Activated T-helper 9 cell treated with anti-CD3 and anti-CD28 coated beads, Interleukin-2, amount 50 U/mL, for 16 hours (primary cell): Measurements from ENCODE around the gene PBX3.
"Not testable (repeated sequence)": the region's sequence is repeated elsewhere in the genome, so short reads cannot be mapped to it uniquely, and the experiment has no call there.

Experiments
- DNase-seq: peaks from one replicate; pipeline ENCODE4 v3.0.0-alpha.2; 2020; ENCODE audit warnings: low read depth

The PBX3 gene

GRCh38 chr9:125749287-125749935, 2.2 kb downstream of the PBX3 start:
- no peak for DNase-seq

DNA sequence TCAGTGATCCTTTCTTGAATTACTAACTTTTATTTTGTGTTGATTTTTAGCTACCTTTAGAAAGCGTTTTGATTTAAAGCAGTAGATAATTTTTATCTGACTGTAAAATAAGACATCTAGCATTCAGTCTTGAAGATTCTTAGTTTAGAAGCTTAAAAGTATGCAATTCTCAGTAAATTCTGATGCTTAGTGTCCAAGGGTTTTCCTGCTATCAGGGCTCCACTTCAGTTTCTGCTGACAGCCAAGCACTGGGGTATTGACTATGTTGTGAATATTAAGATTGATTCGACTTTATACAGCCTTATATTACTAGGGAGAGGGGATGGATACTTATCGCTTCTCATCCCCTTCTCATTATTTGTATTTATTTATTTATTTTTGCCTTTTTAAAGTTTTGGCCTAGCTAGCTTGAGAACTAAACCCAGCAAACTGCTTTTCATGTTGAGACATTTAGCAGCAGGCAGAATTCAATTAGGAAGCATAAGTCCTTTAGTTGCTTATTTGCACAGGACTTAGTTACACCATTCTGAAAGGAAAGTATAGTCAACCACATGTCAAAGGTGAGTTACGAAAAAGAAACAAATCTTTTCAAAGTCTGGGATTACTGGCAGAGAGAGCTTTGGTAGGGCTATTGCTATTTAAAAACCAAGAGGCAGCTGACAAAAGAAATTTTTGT, 2.9 kb downstream of the PBX3 start:
- DNase-seq: no peak

DNA sequence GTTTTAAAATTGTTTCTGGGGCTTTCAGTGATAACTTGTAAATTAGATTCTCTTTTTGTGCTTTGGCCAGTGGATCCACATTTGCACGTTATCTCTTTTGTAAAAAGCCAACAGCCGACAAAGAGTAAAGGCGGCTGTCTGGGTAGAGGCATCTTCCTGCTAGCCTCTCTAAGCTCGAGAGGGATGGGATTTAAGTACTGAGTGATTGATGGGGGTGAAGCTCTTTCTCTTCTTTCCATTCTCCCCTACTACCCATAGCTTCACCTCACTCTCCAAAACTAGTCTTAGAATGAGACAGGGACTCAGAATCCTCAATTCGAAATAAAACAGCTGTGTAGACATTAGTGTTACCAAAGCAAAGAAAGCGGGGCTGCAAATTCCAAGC, 3.4 kb downstream of the PBX3 start:
- no peak for DNase-seq

DNA sequence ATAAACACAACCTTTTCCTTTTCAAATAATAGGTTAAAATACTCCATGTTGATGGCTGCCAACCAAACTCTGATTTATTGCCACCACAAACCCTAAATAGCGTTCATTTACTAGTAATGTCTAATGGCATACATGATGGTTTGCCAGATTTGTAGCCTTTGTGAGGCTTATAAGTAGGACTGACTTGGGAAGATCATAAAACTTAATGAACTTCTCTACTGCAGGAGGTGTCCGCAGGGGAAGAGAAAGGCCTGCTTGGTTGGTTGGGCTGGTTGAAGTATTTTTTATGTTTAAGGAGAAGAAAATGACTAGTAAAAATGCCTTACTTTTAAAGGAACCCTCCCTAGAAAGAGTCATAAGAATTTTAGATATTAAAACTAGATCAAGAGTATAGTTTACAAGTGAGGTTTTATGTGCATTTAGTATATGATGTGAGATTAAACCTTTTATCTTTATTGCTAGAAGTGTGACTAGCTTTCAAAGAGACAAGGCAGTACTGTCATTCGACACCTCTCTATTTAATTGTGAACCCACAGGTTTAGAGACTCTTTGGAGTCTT, 5.0 kb downstream of the PBX3 start:
- DNase-seq: no peak

DNA sequence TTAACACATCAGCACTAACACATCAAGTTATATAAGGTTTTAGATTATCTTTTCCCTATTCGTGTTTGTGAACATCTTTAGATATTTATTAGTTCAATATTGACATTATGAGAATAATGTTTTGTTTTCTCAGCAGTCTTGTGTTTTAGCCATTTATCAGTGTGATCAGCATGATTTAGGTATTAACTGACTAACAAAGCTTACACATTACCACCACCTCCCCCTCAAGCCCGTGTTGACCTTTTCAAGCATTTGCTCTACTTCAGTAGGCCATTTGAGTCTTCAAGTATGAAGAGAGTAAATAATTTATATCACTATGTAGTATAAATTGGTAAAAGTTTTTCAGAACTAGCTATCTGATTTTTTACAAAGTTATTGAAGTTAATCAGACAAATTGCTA, 6.9 kb downstream of the PBX3 start:
- DNase-seq: no peak

- DNase-seq: no peak
Observed at GRCh38 chr9:125755340-125755739, 8.2 kb downstream of the PBX3 start.

DNA sequence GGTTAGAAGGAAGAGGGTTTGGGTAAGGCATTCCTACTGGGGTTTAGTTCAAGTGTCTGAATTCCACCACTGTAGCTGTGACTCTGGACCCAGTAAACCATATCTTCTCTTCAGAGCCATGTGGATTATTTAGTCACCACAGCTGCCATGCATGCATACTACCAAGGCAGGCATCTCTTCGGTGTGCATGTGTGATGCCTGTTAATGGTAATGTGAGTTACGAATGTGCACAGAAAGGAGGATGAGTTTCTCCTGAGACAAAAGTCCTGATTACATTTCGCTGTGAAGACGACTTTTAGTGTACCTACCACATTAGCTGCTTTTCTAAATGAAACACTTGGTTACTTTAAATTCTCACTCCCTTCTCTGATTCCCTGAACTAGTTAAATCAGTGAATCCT, 9.3 kb downstream of the PBX3 start:
- DNase-seq: no peak

GRCh38 chr9:125757834-125758233, 10.7 kb downstream of the PBX3 start:
- no peak for DNase-seq

DNA sequence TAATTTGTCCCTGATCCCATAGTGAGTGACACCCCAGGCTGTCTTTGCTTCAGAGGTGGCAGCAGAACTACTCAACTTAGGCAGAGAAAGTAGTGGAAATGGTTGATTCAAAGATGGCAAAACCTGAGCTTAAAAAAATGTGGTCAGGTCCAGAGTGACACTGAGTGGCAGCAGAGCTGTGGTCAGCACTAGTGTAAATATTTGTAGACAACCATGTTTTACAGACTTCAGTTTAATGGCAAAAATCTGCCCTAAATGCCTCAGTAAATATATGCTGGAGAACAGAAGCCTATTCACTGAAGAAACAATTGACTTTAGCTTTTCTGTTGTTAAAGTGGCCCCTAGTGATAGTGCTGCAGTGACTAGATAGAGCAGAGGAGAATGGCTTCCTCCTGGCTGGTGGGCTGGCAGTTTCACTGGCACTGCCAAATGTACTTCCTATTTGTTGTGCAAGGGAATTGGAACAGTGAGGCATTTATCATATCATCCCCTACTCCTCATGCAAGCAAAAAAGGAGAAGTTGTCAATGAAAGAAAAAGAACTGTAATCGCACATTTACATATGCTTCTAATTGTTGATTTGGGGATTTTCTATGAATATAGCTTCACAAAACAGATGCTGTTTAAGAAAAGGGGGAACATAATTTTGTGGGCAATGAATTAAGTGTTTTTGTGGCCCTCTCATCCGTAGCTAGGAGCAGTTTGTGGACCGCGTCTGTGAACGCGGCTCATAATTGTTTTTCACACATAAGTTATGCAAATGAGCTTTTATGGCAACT, 12.0 kb downstream of the PBX3 start:
- no peak for DNase-seq

- DNase-seq: no peak
Observed at GRCh38 chr9:125759764-125760129, 12.6 kb downstream of the PBX3 start.

DNA sequence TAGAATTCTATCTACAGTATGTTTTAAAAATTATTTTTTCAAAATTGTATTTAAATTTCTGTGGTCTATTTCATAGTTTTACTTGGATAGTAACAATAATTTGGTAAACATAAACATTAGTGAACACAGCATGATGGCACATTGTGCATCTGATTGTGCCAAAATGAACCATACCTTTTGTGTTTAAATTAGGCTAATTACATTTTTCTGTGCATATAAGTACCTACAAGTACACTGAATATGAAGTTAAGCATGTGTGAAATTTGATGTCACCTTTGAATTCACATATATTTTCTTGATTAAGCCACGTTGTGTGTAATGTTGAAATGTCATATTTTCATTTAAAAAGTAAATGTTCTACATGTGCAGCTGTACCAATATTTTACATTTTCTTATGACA, 13.4 kb downstream of the PBX3 start:
- DNase-seq: no peak

- no peak for DNase-seq
Observed at GRCh38 chr9:125761676-125762450, 14.7 kb downstream of the PBX3 start.

DNA sequence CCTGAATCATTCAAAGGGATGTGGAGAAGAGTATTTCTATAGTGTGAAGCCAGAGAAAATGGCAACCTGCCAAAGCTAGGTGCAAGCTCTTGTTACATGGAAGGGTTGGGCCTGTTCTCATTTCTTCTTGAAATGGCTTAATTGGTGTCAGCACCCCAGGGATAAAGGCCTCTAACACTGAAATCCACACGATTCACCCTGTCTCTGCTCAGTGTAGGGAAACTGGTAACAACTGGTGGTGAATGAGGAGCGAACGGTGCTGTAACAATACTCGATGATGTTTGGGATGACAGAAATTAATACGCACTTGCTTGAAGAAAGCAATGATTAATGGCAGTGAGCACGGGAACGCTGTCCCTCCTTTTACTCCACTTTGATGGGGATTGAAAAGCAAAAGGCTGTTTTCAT, 16.2 kb downstream of the PBX3 start:
- DNase-seq: no peak

DNA sequence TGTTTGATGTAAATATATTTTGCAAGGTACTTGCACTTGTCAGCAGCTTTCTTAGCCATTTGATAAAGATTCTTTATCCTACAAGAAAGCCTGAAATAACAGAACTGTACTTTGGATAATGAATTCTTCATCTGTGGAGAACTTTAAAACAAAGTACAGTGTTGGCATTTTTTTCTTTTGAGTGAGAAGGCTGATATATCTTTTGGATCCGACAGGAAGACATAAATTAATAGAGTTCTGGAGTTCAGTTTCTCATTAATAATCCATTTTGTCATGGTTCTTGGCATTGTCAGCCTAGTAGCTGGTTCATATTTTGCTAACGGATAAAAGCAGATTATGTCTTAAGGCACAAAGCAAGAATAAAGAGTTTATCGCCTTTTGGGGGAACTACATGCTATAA, 17.0 kb downstream of the PBX3 start:
- no peak for DNase-seq

DNA sequence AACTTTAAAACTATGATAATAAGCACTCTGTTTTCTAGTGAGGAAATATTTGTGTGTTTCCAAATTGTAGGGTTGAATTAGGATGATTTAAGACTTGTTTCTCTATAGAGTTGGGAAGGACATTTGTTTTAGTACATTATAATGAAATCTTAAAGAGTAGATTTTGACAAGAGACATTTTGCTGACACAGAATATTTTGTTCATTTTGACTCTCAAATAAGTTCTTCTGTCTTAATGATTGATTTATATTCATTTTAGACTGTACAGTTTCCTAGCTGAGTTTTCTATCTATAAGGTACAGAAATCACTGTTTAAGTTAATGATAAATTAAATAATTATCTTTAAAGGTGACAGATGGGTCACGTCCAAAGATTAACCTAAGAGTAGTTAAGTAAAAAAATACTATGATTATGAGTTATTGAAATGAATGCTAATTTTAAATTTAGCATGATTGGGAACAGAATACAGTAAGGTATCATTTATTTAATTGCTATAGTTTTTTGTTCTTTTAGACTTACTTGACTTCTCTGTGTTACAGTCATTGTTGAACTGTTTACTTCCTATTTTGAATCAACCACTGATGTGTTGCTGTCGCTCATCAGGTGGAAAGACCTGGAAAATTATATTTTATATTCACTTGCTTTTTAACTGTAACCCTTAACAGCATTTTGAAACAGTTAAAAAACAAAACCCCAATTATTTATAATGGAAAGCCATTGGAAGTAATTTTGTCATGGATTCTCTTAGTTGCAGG, 19.5 kb downstream of the PBX3 start:
- no peak for DNase-seq

- DNase-seq: no peak
Observed at GRCh38 chr9:125767349-125767748, 20.2 kb downstream of the PBX3 start.

GRCh38 chr9:125768803-125769202, 21.6 kb downstream of the PBX3 start:
- no peak for DNase-seq

DNA sequence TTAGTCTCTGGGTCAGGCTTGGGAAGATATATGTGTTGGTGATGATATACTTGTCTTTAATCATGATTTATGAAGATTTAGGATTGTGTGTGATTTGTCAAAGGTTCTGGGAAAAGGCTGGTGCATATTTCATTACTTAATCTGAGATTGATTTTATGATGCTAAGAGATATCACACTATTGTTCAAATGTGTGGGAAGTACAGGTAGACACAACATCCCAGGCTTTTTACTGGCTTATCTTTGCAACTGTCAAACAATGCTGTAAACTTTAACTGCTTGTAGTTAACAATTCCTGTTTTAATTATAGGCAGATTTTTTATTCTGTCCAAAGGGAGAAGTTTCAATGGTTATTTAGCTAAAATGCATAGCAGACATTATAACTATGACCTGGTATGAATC, 23.9 kb downstream of the PBX3 start:
- no peak for DNase-seq

DNA sequence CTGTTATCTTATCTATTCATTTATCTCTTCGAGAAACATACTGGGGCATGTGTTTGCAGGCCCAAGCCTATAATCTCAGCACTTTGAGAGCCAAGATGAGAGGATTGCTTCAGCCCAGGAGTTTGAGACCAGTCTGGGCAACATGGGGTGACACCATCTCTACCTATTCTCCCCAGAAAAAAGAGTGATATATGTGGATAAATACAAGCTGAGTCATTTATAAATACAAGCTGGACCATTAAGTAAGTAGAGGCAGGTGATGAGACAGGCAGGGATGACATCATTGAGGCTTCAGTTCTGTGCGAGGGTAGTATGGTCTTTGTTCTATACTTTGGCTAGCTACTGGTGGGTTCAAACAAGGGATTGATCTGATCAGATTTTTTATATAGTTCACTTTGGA, 25.6 kb downstream of the PBX3 start:
- no peak for DNase-seq

- DNase-seq: no peak
Observed at GRCh38 chr9:125774106-125774505, 26.9 kb downstream of the PBX3 start.

DNA sequence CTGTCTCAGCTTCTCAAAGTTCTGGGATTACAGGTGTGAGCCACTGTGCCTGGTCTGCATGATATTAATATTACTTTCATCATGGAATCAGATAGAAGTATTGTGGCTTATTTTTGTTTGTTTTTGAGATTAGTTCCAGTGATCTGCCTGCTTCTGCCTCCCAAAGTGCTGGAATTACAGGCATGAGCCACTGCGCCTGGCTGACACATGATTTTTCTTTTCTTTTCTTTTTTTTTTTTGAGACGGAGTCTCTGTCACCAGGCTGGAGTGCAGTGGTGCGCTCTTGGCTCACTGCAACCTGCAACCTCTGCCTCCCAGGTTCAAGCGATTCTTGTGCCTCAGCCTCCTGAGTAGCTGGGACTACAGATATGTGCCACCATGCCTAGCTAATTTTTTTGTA, 29.6 kb downstream of the PBX3 start:
- not testable (repeated sequence) for DNase-seq
